Adipocyte (in vitro differentiated cells): ENCODE data around the gene ARHGAP26.
A peak's percentile ranks its signal among the peaks of the same experiment; 100 is the strongest.
"Not testable (repeated sequence)": the region's sequence is repeated elsewhere in the genome, so short reads cannot be mapped to it uniquely, and the experiment has no call there.

Experiments used
- DNase-seq: peaks from one replicate; pipeline ENCODE4 v3.0.0-alpha.2; 2015; ENCODE audit warnings: low read depth
- H3K27me3 ChIP-seq: replicated peaks from 2 replicates; pipeline ENCODE4 v1.7.0; 2013; ENCODE audit warnings: mild to moderate bottlenecking, low read length, moderate library complexity; ENCODE audit not compliant: control insufficient read depth, insufficient read depth
- H3K36me3 ChIP-seq: 2 replicates; pipeline ENCODE4 v1.7.0; 2013; ENCODE audit warnings: low read length, mild to moderate bottlenecking, moderate library complexity; ENCODE audit not compliant: control insufficient read depth, insufficient read depth, severe bottlenecking
- H3K4me1 ChIP-seq: 2 replicates; pipeline ENCODE4 v1.7.0; 2013; ENCODE audit warnings: mild to moderate bottlenecking, low read length, moderate library complexity; ENCODE audit not compliant: control insufficient read depth, insufficient read depth
- H3K4me3 ChIP-seq: 2 replicates; pipeline ENCODE4 v1.7.0; 2013; ENCODE audit warnings: mild to moderate bottlenecking, low read length, moderate library complexity
- H3K9ac ChIP-seq: 2 replicates; pipeline ENCODE4 v1.7.0; 2013; ENCODE audit warnings: mild to moderate bottlenecking, low read length, moderate library complexity
- H3K9me3 ChIP-seq: 2 replicates; pipeline ENCODE4 v1.7.0; 2013; ENCODE audit warnings: mild to moderate bottlenecking, low read length, moderate library complexity; ENCODE audit not compliant: control insufficient read depth

The ARHGAP26 gene

DNA sequence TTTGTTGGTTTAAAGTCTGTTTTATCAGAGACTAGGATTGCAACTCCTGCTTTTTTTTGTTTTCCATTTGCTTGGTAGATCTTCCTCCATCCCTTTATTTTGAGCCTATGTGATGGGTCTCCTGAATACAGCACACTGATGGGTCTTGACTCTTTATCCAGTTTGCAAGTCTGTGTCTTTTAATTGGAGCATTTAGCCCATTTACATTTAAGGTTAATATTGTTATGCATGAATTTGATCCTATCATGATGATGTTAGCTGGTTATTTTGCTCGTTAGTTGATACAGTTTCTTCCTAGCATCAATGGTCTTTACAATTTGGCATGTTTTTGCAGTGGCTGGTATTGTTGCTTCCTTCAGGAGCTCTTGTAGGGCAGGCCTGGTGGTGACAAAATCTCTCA, 219.1 kb downstream of the ARHGAP26 start:
- not testable (repeated sequence) for DNase-seq, H3K4me3 ChIP-seq, H3K36me3 ChIP-seq

GRCh38 chr5:142990073-142990472, 219.9 kb downstream of the ARHGAP26 start:
- not testable (repeated sequence) for DNase-seq, H3K36me3 ChIP-seq, H3K27me3 ChIP-seq, H3K9me3 ChIP-seq, H3K4me1 ChIP-seq, H3K4me3 ChIP-seq, H3K9ac ChIP-seq

More for the DNA sequence above, 219.1 kb downstream of the ARHGAP26 start:
- not testable (repeated sequence) for H3K9ac ChIP-seq, H3K4me1 ChIP-seq, H3K27me3 ChIP-seq, H3K9me3 ChIP-seq

DNA sequence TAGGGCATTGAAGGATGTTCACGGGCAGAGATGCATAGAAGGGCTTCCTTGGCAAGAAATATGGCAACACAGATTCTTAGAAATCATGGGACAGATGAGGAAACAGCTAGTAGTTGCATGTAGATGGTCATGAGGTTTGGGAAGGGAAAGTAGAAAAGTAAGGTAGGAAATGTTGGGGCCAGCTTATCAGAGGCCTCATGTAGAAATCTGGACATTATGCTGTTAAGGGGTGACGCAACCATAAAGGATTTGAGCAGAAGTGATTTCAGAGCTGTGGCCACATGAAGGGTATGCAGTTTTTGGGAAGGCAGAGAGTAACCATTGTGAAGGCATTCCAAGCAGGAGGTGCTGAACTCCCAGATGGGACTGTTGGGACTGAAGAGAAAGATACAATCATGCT, 224.0 kb downstream of the ARHGAP26 start:
- Histone ChIP-seq H3K9ac (no peak overlapping the region), H3K4me3 (no peak overlapping the region), H3K27me3 (no peaks in the 10 kb centered on the region), H3K36me3 (no peaks in the 10 kb centered on the region), H3K4me1 (no peaks in the 10 kb centered on the region), H3K9me3 (no peaks in the 10 kb centered on the region)
- no peak for DNase-seq

DNA sequence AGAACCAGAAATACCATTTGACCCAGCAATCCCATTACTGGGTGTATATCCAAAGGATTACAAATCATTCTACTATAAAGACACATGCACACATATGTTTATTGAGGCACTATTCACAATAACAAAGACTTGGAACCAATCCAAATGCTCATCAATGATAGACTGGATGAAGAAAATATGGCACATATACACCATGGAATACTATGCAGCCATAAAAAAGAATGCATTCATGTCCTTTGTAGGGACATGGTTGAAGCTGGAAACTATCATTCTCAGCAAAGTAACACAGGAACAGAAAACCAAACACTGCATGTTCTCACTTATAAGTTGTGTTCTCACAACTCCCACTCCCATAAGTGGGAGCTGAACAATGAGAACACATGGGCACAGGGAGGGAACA, 225.4 kb downstream of the ARHGAP26 start:
- H3K9me3 ChIP-seq, DNase-seq, H3K27me3 ChIP-seq, H3K4me1 ChIP-seq, H3K4me3 ChIP-seq, H3K36me3 ChIP-seq, H3K9ac ChIP-seq: not testable (repeated sequence)

DNA sequence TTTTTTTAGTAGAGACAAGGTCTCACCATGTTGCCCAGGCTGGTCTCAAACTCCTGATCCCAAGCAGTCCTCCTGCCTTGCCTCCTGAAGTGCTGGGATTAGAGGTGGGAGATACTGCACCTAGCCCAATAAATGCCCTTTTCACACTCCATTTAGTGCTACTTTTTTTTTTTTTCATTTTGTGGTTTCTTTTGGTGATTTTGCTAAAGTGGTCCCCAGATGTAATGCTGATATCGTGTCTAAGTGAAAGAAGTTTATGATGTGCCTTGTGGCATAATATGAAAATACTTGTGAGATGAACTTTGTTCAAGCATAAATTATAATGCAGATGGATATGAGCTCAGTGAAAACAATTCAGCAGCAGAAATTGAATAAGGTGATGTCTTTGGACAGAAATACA, 227.4 kb downstream of the ARHGAP26 start:
- Histone ChIP-seq H3K9ac (no peak overlapping the region), H3K9me3 (no peaks in the 10 kb centered on the region), H3K4me3 (no peak overlapping the region), H3K36me3 (no peaks in the 10 kb centered on the region), H3K27me3 (no peaks in the 10 kb centered on the region), H3K4me1 (peaks cover 10% of the 10 kb centered on the region)
- DNase-seq, result no peak

- no peak for DNase-seq
- Histone ChIP-seq H3K27me3 (no peaks in the 10 kb centered on the region), H3K36me3 (no peaks in the 10 kb centered on the region), H3K9me3 (no peaks in the 10 kb centered on the region), H3K4me3 (no peak overlapping the region), H3K9ac (no peak overlapping the region), H3K4me1 (peaks cover 18% of the 10 kb centered on the region)
These were observed 228.3 kb downstream of the ARHGAP26 start for GRCh38 chr5:142998316-142999020.

DNA sequence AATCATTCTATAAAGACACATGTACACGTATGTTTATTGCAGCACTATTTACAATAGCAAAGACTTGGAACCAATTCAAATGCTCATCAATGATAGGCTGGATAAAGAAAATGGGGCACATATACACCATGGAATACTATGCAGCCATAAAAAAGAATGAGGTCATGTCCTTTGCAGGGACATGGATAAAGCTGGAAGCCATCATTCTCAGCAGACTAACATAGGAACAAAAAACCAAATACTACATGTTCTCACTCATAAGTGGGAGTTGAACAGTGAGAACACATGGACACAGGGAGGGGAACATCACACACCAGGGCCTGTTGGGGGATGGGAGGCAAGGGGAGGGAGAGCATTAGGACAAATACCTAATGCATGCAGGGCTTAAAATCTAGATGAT, 230.4 kb downstream of the ARHGAP26 start:
- not testable (repeated sequence) for H3K4me3 ChIP-seq, DNase-seq, H3K9ac ChIP-seq, H3K36me3 ChIP-seq, H3K9me3 ChIP-seq, H3K27me3 ChIP-seq
- H3K4me1 ChIP-seq, result peaks cover 18% of the 10 kb centered on the region

DNA sequence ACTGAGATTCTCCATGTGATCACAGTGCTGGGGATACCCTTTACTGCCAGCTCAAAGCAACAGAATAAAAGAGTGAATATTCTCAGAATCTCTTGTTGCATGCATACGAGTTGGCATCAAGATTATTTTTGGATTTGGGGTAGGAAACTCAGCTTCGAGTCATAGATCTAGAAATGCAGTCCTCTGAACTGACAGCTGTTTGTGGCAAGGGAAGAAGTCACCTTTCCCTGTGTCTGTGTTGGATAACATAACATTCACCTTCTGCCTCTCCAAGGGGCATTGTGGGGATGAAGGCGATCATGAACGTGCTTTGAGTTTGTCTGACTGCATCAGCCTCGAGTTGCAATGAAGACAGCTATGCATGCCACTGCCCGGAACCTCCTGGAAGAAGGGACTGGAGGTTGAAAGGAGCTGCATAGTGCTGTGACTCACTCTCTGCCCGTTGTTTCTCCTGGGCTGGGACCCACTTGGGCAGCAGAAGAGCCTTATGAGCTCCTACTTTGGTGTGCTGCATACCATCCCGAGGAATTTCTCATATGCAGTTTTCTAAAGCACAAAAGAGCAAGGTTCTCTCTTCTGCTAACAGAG, 231.7 kb downstream of the ARHGAP26 start:
- H3K4me1 ChIP-seq, result peaks cover 25% of the 10 kb centered on the region
- no peaks in the 10 kb centered on the region for H3K27me3 ChIP-seq
- no peak overlapping the region for H3K9ac ChIP-seq
- H3K9me3 ChIP-seq, result no peaks in the 10 kb centered on the region
- peak; percentile 82 for DNase-seq
- no peak overlapping the region for H3K4me3 ChIP-seq
- H3K36me3 ChIP-seq, result no peaks in the 10 kb centered on the region

GRCh38 chr5:143002459-143003327, 232.5 kb downstream of the ARHGAP26 start:
- Histone ChIP-seq H3K9me3 (no peaks in the 10 kb centered on the region), H3K36me3 (no peaks in the 10 kb centered on the region), H3K4me1 (peaks cover 30% of the 10 kb centered on the region), H3K4me3 (peak overlapping the region; percentile 44), H3K27me3 (no peaks in the 10 kb centered on the region), H3K9ac (peak overlapping the region; percentile 19)
- DNase-seq, result peak; percentile 89

GRCh38 chr5:143003328-143003636, 233.1 kb downstream of the ARHGAP26 start:
- Histone ChIP-seq H3K4me3 (no peak overlapping the region), H3K4me1 (peaks cover 34% of the 10 kb centered on the region), H3K9me3 (no peaks in the 10 kb centered on the region), H3K36me3 (no peaks in the 10 kb centered on the region), H3K27me3 (no peaks in the 10 kb centered on the region), H3K9ac (peak overlapping the region; percentile 10)
- no peak for DNase-seq

DNA sequence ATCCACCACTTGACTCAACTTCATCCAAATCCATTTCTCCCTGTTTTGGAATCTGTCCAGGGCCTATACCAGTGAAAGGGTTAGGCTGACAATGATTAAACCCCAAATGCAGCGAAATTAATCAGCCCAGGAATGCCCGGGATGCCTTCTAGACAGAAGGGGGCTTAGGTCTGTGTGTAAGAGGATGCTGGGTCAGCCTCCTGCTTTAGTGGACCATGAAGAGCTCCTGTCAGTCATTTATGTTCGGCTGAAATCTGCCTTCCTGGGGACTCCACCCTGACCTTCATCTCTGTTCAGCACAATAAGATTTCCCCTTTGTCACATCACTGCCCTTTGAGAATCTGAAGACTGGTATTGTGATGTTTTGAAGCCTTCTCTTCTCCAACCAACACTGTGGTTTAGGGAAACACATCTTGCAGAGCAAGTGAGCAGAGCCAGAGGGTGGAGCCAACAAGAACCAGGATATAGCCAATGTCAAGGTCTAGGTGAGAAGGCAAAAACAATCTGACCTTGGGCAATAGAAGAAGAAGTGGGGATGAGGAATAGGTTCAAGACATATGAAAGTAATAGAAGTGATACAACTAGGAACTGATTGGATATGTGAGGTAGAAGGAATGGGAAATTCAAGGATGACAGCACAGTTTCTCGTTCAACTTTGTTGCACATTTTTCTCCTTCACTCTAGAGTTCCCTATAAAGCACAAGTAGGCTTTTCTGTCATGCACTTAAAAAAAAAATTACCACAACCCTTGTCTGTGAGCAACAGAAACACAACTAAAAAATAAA, 234.4 kb downstream of the ARHGAP26 start:
- H3K9me3 ChIP-seq, result no peaks in the 10 kb centered on the region
- no peaks in the 10 kb centered on the region for H3K27me3 ChIP-seq
- H3K4me3 ChIP-seq, result no peak overlapping the region
- DNase-seq, result no peak
- H3K4me1 ChIP-seq, result peaks cover 44% of the 10 kb centered on the region
- no peak overlapping the region for H3K9ac ChIP-seq
- H3K36me3 ChIP-seq, result no peaks in the 10 kb centered on the region
